AG04449 (cell line): ENCODE results near the gene SHH.

ENCODE experiments used
- CTCF ChIA-PET: fragments of 350-600 bp; formaldehyde crosslinking; extraction: SDS; loops from one replicate; lab custom pipeline; 2021; ENCODE audit warnings: antibody characterized with exemption; lab: Yijun Ruan, JAX
- POLR2A ChIA-PET: fragments of 400-600, 350-600 bp; formaldehyde crosslinking; extraction: SDS; loops from one replicate; lab custom pipeline; 2020; ENCODE audit warnings: antibody characterized with exemption, inconsistent platforms; lab: Yijun Ruan, JAX
- DNase-seq: peaks from one replicate; pipeline ENCODE4 v3.0.0-alpha.2; 2010; ENCODE audit warnings: low read depth, low spot score
- H3K4me3 ChIP-seq: 2 replicates; pipeline ENCODE4 v1.5.1; 2011; ENCODE audit warnings: low read depth, mild to moderate bottlenecking, control low read depth, low read length
- CTCF ChIP-seq: IDR thresholded peaks from one replicate; pipeline ENCODE4 v1.5.1; 2011; ENCODE audit warnings: mild to moderate bottlenecking, moderate library complexity, low read length, control low read depth, inconsistent platforms; ENCODE audit not compliant: insufficient read depth; ENCODE audit errors: missing control alignments

Gene SHH

GRCh38 chr7:155831807-155832524 is 19.7 kb upstream of the SHH start:
- ChIA-PET CTCF (no interaction called here), POLR2A (no interaction called here)
- no peak for TF ChIP-seq CTCF
- H3K4me3 ChIP-seq: no peak overlapping the region
- DNase-seq: no peak

GRCh38 chr7:155830961-155831806 is 18.9 kb upstream of the SHH start:
- no peak for DNase-seq
- no peak for TF ChIP-seq CTCF
- CTCF ChIA-PET: no interaction called here
- POLR2A ChIA-PET: no interaction called here
- no peak overlapping the region for H3K4me3 ChIP-seq

GRCh38 chr7:155829796-155830470 is 17.7 kb upstream of the SHH start:
- no peak for DNase-seq
- ChIA-PET CTCF (no interaction called here), POLR2A (no interaction called here)
- TF ChIP-seq CTCF: no peak
- H3K4me3 ChIP-seq: no peak overlapping the region

GRCh38 chr7:155825336-155825735 is 13.1 kb upstream of the SHH start:
- no peak for TF ChIP-seq CTCF
- CTCF ChIA-PET: interaction anchor here (0.8 kb wide), 1 partner anchor 9 kb away, joined by 3 read pairs; no protein-coding TSS in a partner anchor
- POLR2A ChIA-PET: no interaction called here
- no peak overlapping the region for H3K4me3 ChIP-seq
- no peak for DNase-seq

GRCh38 chr7:155824227-155824886 is 12.1 kb upstream of the SHH start:
- ChIA-PET CTCF (interaction anchor here (0.8 kb wide), 1 partner anchor 8 kb away, joined by 3 read pairs; no protein-coding TSS in a partner anchor), POLR2A (no interaction called here)
- no peak for TF ChIP-seq CTCF
- no peak overlapping the region for H3K4me3 ChIP-seq
- DNase-seq: no peak

GRCh38 chr7:155821851-155822250 is 9.6 kb upstream of the SHH start:
- no peak for DNase-seq
- ChIA-PET POLR2A (no interaction called here), CTCF (no interaction called here)
- H3K4me3 ChIP-seq: no peak overlapping the region
- TF ChIP-seq CTCF: no peak
